Endothelial cell of umbilical vein (primary cell): ENCODE data around the gene FOSL2. TPM values are rescaled to one million over a fixed set of nuclear protein-coding genes. Genes with fewer than 3 reads are reported as not detected.

ENCODE experiments used
- BruUV-seq: library from RNA; stranded (reverse); fragments of 400-500 nt; replicated peaks from 2 replicates; lab custom pipeline; 2021; lab: Mats Ljungman, UMichigan
- CTCF ChIA-PET: fragments of 300-600, 350-600 bp; sonication (Branson Sonifier 250); formaldehyde crosslinking; loops from one replicate; lab custom pipeline; 2021; ENCODE audit warnings: antibody characterized with exemption, inconsistent platforms; lab: Charles Lee
- POLR2A ChIA-PET: fragments of 300-600, 350-600 bp; sonication (Branson Sonifier 250); formaldehyde crosslinking; loops from one replicate; lab custom pipeline; 2021; ENCODE audit warnings: antibody characterized with exemption, inconsistent platforms; lab: Charles Lee
- DNase-seq: peaks from one replicate; pipeline ENCODE4 v3.0.0-alpha.2; 2011; ENCODE audit warnings: low read depth, low spot score
- FAIRE-seq: peaks from 2 replicates; lab custom pipeline; 2011; peaks lifted over from hg19 to GRCh38; lab: Jason Lieb, UNC
- H2AFZ ChIP-seq: 2 replicates; pipeline ENCODE4 v1.6.0; 2012; ENCODE audit warnings: low read depth, low read length, control low read depth, inconsistent platforms
- H3K27ac ChIP-seq: 2 replicates; pipeline ENCODE4 v1.5.1; 2011; ENCODE audit warnings: low read depth, mild to moderate bottlenecking, control low read depth, low read length, moderate library complexity; ENCODE audit not compliant: insufficient read depth
- H3K27me3 ChIP-seq, 2 experiments: 2 replicates each; pipeline versions ENCODE4 v1.6.0 to v1.6.1; 2011; ENCODE audit warnings: low read length in 2 of 2, mixed read lengths in 1 of 2; ENCODE audit not compliant: control insufficient read depth in 2 of 2, insufficient read depth in 2 of 2
- H3K36me3 ChIP-seq, 2 experiments: 2 replicates in 1 of 2; 3 replicates in 1 of 2; pipeline ENCODE4 v1.5.1; 2011; ENCODE audit warnings: low read length in 2 of 2, mild to moderate bottlenecking in 1 of 2, moderate library complexity in 1 of 2; ENCODE audit not compliant: control insufficient read depth in 2 of 2, insufficient read depth in 2 of 2; ENCODE audit errors: extremely low read depth in 1 of 2
- H3K4me1 ChIP-seq: 3 replicates; pipeline ENCODE4 v1.5.1; 2011; ENCODE audit warnings: mild to moderate bottlenecking, low read length; ENCODE audit not compliant: control insufficient read depth, insufficient read depth; ENCODE audit errors: extremely low read depth
- H3K4me2 ChIP-seq: 2 replicates; pipeline ENCODE4 v1.6.1; 2011; ENCODE audit warnings: low read length, control low read depth, mixed read lengths; ENCODE audit not compliant: insufficient read depth
- H3K4me3 ChIP-seq, 3 experiments: fragments of 200-600 bp in 1 of 3; sonication (generic), shearing (Covaris generic) in 1 of 3; replicated peaks in 1 of 3; 2 replicates each; pipeline ENCODE4 v1.5.1; 2011 to 2016; ENCODE audit warnings: control low read depth in 3 of 3, low read length in 3 of 3, mild to moderate bottlenecking in 2 of 3, inconsistent platforms in 1 of 3, low read depth in 1 of 3, moderate library complexity in 1 of 3; ENCODE audit not compliant: insufficient read depth in 1 of 3
- H3K79me2 ChIP-seq: 2 replicates; pipeline ENCODE4 v1.6.0; 2012; ENCODE audit warnings: low read length, inconsistent platforms; ENCODE audit not compliant: control insufficient read depth, insufficient read depth
- H3K9ac ChIP-seq: replicated peaks from 2 replicates; pipeline ENCODE3; 2011; ENCODE audit warnings: low read length, control low read depth; ENCODE audit not compliant: insufficient read depth; ENCODE audit errors: extremely low read depth
- H3K9me1 ChIP-seq: replicated peaks from 3 replicates; pipeline ENCODE4 v1.6.0; 2011; ENCODE audit warnings: mild to moderate bottlenecking, low read length; ENCODE audit not compliant: control insufficient read depth, insufficient read depth; ENCODE audit errors: extremely low read depth
- H3K9me3 ChIP-seq: replicated peaks from 2 replicates; pipeline ENCODE4 v1.5.1; 2012; ENCODE audit warnings: low read length, inconsistent platforms; ENCODE audit not compliant: control insufficient read depth, insufficient read depth
- H4K20me1 ChIP-seq: replicated peaks from 2 replicates; pipeline ENCODE3; 2011; ENCODE audit warnings: mild to moderate bottlenecking, low read length; ENCODE audit not compliant: control insufficient read depth, insufficient read depth; ENCODE audit errors: extremely low read depth
- CTCF ChIP-seq, 2 donors: IDR thresholded peaks; 1 replicate in 1 of 2; 2 replicates in 1 of 2; pipeline ENCODE4 v1.5.1; 2011; ENCODE audit warnings: low read length in 2 of 2, mild to moderate bottlenecking in 2 of 2, moderate library complexity in 2 of 2, control low read depth in 1 of 2, inconsistent platforms in 1 of 2, low read depth in 1 of 2; ENCODE audit not compliant: insufficient read depth in 1 of 2; ENCODE audit errors: extremely low read depth in 1 of 2
- EZH2 ChIP-seq: IDR thresholded peaks from 2 replicates; pipeline ENCODE4 v1.6.1; 2012; ENCODE audit warnings: borderline replicate concordance, low read depth, mild to moderate bottlenecking, moderate library complexity, low read length, inconsistent platforms; ENCODE audit not compliant: severe bottlenecking
- GATA2 ChIP-seq: IDR thresholded peaks from 2 replicates; pipeline ENCODE4 v1.7.0; 2011; ENCODE audit warnings: low read depth, mild to moderate bottlenecking, moderate library complexity, mixed read lengths, low read length; ENCODE audit not compliant: insufficient read length, insufficient read depth
- MAX ChIP-seq: IDR thresholded peaks from 2 replicates; pipeline ENCODE4 v1.6.1; 2011; ENCODE audit not compliant: insufficient read depth, insufficient read length
- MYC ChIP-seq: IDR thresholded peaks from one replicate; pipeline ENCODE4 v1.6.1; 2011; ENCODE audit warnings: mild to moderate bottlenecking, low read depth, low read length
- POLR2A ChIP-seq: IDR thresholded peaks from 2 replicates; pipeline ENCODE4 v1.6.1; 2012; ENCODE audit warnings: low read depth, mild to moderate bottlenecking, control low read depth, low read length
- POLR2AphosphoS5 ChIP-seq: IDR thresholded peaks from 2 replicates; pipeline ENCODE4 v1.6.1; 2012; ENCODE audit warnings: low read depth, mild to moderate bottlenecking, control low read depth, low read length, moderate library complexity; ENCODE audit not compliant: insufficient read depth
- dilution Hi-C: fragments of 300-500 bp; cut with MboI; formaldehyde crosslinking; loops from one replicate; pipeline ENCODE4 v1.15.0; 2019; ENCODE audit warnings: low sequenced_read_pairs; ENCODE audit not compliant: extremely low pct_ligation_motif_present
- intact Hi-C: fragments of 100-400 bp; cut with micrococcal nuclease; formaldehyde crosslinking; loops from one replicate; pipeline ENCODE4 v1.10.0; 2022
- polyA plus RNA-seq, 4 experiments: library from polyadenylated mRNA; depleted of rRNA in 3 of 4; stranded (reverse) in 3 of 4; unstranded in 1 of 4; fragments of >200 nt; gene quantifications; 2 replicates each; pipeline versions ENCODE4 v1.2.1 to v1.2.3, GENCODE V29; 2011 to 2012; ENCODE audit warnings: missing spikeins in 1 of 4
- total RNA-seq: library from RNA; stranded (reverse); gene quantifications from 2 replicates; pipeline ENCODE4 v1.2.3, GENCODE V29; 2021

The FOSL2 gene
- total and polyA plus RNA-seq, 2 donors (not counting 3 experiments of a cell fraction or from before 2014, with no cell fraction given): 43.9 to 85.3 TPM

GRCh38 chr2:28454016-28454930 lies 61.6 kb downstream of the FOSL2 start:
- FAIRE-seq (no peak), DNase-seq (no peak)
- Histone ChIP-seq H3K27ac (no peak overlapping the region), H3K9ac (no peak overlapping the region), H3K79me2 (no peaks in the 10 kb centered on the region), H3K27me3 (no peaks in the 10 kb centered on the region), H3K9me1 (no peaks in the 10 kb centered on the region), H3K4me2 (no peak overlapping the region), H4K20me1 (no peaks in the 10 kb centered on the region), H3K4me1 (peaks cover 12% of the 10 kb centered on the region), H3K36me3 (no peaks in the 10 kb centered on the region), H3K9me3 (no peaks in the 10 kb centered on the region), H2AFZ (no peak overlapping the region), H3K4me3 (no peak overlapping the region)
- POLR2A ChIA-PET: no interaction called here
- dilution Hi-C loops (no loop called here), intact Hi-C loops (loop anchor here (5.0 to 10.0 kb wide), 2 partner anchors 299 to 357 kb away; no protein-coding TSS in a partner anchor)
- no peak for TF ChIP-seq MYC
- CTCF ChIA-PET: interaction anchor here (0.7 to 2.7 kb wide), 6 partner anchors 10 to 771 kb away, joined by 3 to 20 read pairs (median 4); partner anchors contain the start of gene FOSL2
- no TSS peak for BruUV-seq

GRCh38 chr2:28457237-28457636 lies 64.6 kb downstream of the FOSL2 start:
- H3K79me2 ChIP-seq: no peaks in the 10 kb centered on the region
- H3K9ac ChIP-seq: no peak overlapping the region
- no TSS peak for BruUV-seq
- FAIRE-seq (no peak), DNase-seq (no peak)
- H3K36me3 ChIP-seq: no peaks in the 10 kb centered on the region
- no peaks in the 10 kb centered on the region for H3K4me1 ChIP-seq
- no peak for TF ChIP-seq EZH2
- no peak for TF ChIP-seq CTCF (IDR thresholded peaks at IDR 0.05; ENCODE audit: extremely low read depth in 1 of 2, insufficient read depth in 1 of 2, low read depth in 1 of 2, low read length in 2 of 2)
- no peak for TF ChIP-seq POLR2A
- no peak for TF ChIP-seq GATA2
- TF ChIP-seq MAX: no peak
- TF ChIP-seq POLR2AphosphoS5: no peak
- no peak for TF ChIP-seq MYC
- ChIA-PET POLR2A (no interaction called here), CTCF (no interaction called here)
- no peak overlapping the region for H3K27ac ChIP-seq
- H3K27me3 ChIP-seq: peaks cover 1 to 2% of the 10 kb centered on the region in 2 experiments
- H3K9me1 ChIP-seq: no peaks in the 10 kb centered on the region
- no peak overlapping the region for H2AFZ ChIP-seq
- dilution Hi-C loops (no loop called here), intact Hi-C loops (loop anchor here (10.0 kb wide), 1 partner anchor 302 kb away; no protein-coding TSS in a partner anchor)
- no peak overlapping the region for H3K4me2 ChIP-seq
- no peaks in the 10 kb centered on the region for H3K9me3 ChIP-seq
- H4K20me1 ChIP-seq: no peaks in the 10 kb centered on the region
- H3K4me3 ChIP-seq: no peak overlapping the region
